OCI-LY3 (cell line): ENCODE data around the gene COX7A2.

Source experiments
- CTCF ChIP-seq: fragments of 200-600, 300-600 bp; sonication (generic); IDR thresholded peaks from 2 replicates; pipeline ENCODE4 v1.5.1; 2014; ENCODE audit warnings: antibody characterized with exemption, low read length, low read depth
- EZH2phosphoT487 ChIP-seq: fragments of 200-600 bp; shearing (Covaris generic); IDR thresholded peaks from 2 replicates; pipeline ENCODE4 v1.6.1; 2018; ENCODE audit warnings: antibody characterized with exemption, mixed run types, low read depth

- no peak for TF ChIP-seq EZH2phosphoT487
- TF ChIP-seq CTCF = 0 out of 2 replicates have a peak, but pooled peaks have one; percentile 4
Measured at GRCh38 chr6:75284632-75285282, 41.2 kb upstream of the COX7A2 start, which contains the start of gene TMEM30A.
